ENCODE data around the gene IL4I1.

DNA sequence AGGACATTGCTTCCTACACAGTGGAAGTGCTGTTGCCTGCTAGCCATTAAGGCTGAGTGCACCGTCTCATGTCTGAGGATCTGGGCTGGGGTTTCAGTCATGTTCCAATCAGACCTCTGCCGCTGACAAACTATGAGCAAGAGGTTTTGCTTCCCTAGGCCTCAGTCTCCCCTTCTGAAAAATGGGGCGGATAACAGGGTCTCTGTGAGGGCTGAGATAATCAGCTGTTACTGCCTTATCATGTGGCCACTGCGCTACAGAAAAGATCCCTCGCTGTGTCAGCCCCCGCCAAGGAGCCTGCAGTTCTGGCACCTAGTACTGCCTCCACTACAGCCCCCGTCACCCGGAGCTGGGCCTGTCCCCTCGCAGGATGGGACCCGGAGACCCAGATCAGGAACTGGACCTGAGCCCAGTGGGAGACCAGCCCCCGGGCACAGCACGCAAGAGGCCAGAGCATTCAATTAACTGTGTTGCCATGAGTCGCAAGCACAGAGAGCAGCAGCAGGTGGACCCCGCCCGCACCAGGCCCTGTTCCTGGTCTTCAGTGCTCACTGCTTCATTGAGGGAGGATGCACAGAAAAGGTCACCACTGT is 26.3 kb downstream of the IL4I1 start:
- TF ChIP-seq EP300 (IDR thresholded peaks at IDR 0.05; ENCODE audit: borderline replicate concordance in 1 of 2, low read depth in 1 of 2, low read length in 1 of 2) (no peak), SMC3 (IDR thresholded peaks at IDR 0.05; ENCODE audit: low read depth, low read length) (no peak), POLR2AphosphoS5 (IDR thresholded peaks at IDR 0.05; ENCODE audit: low read depth, low read length) (no peak), RFX5 (IDR thresholded peaks at IDR 0.05; ENCODE audit: low read length) (0 out of 2 replicates have a peak, but pooled peaks have one; percentile 7), NRF1 (IDR thresholded peaks at IDR 0.05; ENCODE audit: low read depth, low read length) (no peak), FOXJ3 (CRISPR knock-in tag; IDR thresholded peaks at IDR 0.05) (no peak), RCOR1 (IDR thresholded peaks at IDR 0.05; ENCODE audit: low read length) (no peak), MAX (IDR thresholded peaks at IDR 0.05; ENCODE audit: low read depth) (no peak), FOXM1 (IDR thresholded peaks at IDR 0.05; ENCODE audit: low read depth) (no peak)
- TF ChIP-seq, protein P1, sequence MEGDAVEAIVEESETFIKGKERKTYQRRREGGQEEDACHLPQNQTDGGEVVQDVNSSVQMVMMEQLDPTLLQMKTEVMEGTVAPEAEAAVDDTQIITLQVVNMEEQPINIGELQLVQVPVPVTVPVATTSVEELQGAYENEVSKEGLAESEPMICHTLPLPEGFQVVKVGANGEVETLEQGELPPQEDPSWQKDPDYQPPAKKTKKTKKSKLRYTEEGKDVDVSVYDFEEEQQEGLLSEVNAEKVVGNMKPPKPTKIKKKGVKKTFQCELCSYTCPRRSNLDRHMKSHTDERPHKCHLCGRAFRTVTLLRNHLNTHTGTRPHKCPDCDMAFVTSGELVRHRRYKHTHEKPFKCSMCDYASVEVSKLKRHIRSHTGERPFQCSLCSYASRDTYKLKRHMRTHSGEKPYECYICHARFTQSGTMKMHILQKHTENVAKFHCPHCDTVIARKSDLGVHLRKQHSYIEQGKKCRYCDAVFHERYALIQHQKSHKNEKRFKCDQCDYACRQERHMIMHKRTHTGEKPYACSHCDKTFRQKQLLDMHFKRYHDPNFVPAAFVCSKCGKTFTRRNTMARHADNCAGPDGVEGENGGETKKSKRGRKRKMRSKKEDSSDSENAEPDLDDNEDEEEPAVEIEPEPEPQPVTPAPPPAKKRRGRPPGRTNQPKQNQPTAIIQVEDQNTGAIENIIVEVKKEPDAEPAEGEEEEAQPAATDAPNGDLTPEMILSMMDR (IDR thresholded peaks at IDR 0.05) = no peak
- TF ChIP-seq, protein P2, sequence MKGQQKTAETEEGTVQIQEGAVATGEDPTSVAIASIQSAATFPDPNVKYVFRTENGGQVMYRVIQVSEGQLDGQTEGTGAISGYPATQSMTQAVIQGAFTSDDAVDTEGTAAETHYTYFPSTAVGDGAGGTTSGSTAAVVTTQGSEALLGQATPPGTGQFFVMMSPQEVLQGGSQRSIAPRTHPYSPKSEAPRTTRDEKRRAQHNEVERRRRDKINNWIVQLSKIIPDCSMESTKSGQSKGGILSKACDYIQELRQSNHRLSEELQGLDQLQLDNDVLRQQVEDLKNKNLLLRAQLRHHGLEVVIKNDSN (IDR thresholded peaks at IDR 0.05; ENCODE audit: borderline replicate concordance, low read depth) = no peak
